A673 (cell line): Measurements from ENCODE around the gene GHRHR.

Experiments
- EZH2 ChIP-seq: fragments of 200-600 bp; sonication (generic); IDR thresholded peaks from 2 replicates; pipeline ENCODE4 v1.6.1; 2017; ENCODE audit warnings: borderline replicate concordance, low read depth, mild to moderate bottlenecking, mixed read lengths, antibody characterized with exemption, low read length; ENCODE audit not compliant: poor library complexity, severe bottlenecking
- TF ChIP-seq, protein P1 (sequence below): fragments of 300-800, 200-600 bp; sonication (generic); conservative IDR thresholded peaks from 2 replicates; pipeline ENCODE4 v1.5.1; 2017; ENCODE audit warnings: low read depth, mild to moderate bottlenecking, antibody characterized with exemption, low read length, moderate library complexity, mixed read lengths

DNA sequence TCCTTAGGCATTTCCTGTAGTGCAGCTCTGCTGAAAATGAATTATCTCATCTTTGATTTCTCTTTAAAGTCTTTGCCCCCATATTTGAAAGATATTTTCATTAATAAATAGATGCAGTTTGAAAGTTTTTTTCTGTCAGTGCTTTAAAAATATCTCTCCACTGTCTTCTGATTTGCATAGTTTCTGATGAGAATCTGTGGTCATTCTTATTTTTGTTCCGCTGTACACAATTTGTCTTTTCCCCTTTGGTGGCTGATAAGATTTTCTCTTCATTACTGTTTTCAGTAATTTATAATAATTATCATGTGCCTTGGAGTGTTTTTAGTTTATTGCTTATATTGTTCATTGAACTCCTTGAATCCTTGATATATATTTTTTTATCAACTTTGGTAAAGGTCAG lies 7.0 kb upstream of the GHRHR start:
- TF ChIP-seq, protein P1, sequence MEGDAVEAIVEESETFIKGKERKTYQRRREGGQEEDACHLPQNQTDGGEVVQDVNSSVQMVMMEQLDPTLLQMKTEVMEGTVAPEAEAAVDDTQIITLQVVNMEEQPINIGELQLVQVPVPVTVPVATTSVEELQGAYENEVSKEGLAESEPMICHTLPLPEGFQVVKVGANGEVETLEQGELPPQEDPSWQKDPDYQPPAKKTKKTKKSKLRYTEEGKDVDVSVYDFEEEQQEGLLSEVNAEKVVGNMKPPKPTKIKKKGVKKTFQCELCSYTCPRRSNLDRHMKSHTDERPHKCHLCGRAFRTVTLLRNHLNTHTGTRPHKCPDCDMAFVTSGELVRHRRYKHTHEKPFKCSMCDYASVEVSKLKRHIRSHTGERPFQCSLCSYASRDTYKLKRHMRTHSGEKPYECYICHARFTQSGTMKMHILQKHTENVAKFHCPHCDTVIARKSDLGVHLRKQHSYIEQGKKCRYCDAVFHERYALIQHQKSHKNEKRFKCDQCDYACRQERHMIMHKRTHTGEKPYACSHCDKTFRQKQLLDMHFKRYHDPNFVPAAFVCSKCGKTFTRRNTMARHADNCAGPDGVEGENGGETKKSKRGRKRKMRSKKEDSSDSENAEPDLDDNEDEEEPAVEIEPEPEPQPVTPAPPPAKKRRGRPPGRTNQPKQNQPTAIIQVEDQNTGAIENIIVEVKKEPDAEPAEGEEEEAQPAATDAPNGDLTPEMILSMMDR: no peak
- no peak for TF ChIP-seq EZH2
